Measurements from ENCODE around the gene DAPK1.

The DAPK1 gene

DNA sequence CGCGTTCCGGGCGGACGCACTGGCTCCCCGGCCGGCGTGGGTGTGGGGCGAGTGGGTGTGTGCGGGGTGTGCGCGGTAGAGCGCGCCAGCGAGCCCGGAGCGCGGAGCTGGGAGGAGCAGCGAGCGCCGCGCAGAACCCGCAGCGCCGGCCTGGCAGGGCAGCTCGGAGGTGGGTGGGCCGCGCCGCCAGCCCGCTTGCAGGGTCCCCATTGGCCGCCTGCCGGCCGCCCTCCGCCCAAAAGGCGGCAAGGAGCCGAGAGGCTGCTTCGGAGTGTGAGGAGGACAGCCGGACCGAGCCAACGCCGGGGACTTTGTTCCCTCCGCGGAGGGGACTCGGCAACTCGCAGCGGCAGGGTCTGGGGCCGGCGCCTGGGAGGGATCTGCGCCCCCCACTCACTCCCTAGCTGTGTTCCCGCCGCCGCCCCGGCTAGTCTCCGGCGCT, at the start of gene DAPK1:
TSS of gene DAPK1 (plus strand) at position 264 of the 442 bp plus-strand sequence. CDS start 1,211 bp downstream, outside the sequence.
- no peak for DNase-seq

DNA sequence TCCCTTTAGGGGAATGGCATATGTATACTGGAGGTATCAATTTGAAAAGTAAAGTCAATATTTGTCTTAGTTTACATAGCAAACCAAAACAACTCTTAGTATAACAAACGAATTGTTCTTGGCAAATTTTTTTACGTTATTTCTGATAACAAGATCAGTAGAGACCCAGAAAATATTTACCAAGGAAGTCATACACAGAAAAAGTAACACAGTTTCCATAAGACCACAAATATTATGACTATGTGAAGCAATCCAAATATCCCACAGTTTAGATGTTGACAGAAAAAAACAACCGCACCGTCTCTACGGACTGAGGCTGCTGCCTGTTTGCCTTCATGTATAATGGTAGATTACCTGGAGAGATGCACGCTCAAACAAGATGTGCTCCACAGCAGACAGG, 46.5 kb upstream of the DAPK1 start:
- no peak for DNase-seq

DNA sequence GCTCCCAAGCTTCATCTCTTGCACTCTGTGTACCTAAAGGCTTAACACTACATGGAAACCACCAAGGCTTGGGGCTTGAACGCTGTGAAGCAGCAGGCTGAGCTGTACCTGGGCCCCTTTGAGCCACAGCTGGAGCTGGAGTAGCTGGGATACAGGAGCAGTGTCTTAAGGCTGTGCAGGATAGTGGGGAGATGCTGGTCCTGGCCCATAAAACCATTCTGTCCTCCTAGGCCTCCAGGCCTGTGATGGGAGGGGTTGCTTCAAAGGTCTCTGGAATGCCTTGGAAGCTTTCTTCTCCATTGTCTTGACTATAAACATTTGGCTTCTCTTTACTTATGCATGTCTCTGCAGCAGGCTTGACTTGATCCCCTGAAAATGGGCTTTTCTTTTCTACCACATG, 42.3 kb upstream of the DAPK1 start:
- DNase-seq = no peak

DNA sequence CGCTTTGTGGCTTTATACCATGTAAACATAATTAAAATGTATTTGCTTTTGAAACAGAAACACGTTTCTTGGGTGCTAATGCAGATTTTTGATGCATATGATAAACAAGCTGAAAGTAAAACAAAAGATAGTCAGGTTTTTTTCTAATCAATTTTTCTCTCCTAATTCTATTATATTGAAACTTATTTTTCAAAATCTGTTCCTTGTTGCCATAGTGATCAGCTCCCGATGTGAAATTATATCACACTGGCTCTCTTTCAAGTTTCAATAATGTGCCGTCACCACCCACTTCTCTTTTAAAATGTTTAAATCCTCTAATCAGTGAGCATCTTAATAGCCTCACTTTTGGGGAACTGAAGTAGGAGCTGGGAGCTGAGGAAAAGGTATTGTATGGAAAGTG, 36.4 kb upstream of the DAPK1 start:
- no peak for DNase-seq

DNA sequence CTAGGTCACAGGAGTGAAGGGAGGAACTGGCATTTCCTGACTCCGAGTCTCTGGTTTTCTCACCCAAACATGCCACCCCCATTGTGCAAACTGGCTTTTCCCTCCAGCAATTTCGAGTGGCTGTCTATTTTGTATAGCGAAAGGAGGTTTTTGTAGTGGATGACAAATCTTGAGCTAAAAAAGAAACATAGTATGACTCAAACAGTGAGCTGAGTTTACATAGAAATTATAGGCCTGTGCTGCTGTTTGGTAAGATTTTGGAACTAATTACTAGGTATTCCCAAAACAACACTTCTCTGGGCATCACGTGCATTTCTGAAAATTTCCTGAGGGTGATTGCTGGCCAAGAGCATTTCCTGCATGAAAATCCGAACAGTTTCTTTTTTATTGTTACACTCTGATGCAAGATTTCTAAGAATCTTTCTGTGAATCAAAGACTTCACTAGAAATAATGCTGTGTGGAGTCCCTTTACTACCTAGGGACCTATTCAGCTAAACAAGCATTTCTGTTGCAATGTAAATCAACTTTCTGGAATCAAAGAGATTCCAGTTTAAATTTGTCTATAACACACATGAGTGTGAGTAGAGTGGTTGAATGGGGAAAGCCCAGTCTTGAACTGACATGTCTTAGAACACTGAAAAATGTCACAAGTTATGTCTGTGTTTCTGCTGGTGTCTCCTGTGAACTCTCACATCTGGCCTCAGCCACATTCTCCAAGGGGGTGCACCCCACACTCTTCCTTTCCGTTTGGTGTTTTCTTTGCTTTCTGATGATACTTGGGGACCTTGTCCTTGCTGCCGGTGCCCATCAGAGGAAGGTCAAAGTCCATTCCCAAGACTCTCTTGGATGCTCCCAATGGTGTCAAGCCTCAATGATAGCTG, 33.3 kb upstream of the DAPK1 start:
- DNase-seq = no peak

DNA sequence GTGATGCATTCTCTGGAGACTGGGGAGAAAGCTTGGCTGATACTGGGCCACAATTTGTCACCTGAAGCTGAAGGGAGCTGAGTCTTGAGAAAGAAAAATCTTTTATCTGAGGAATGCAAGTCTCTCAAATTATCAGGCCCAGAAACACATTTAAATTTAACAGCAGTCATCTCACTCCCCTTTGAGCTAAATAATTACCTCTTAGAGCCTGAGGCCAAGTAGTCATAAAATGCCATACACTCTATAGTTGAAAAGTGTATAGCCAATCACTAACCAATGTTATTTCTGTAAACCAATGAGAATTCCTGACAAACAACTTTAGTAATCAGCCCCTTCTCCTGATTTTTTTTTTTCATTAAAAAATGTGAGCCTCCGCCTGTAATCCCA, 32.7 kb upstream of the DAPK1 start:
- no peak for DNase-seq

DNA sequence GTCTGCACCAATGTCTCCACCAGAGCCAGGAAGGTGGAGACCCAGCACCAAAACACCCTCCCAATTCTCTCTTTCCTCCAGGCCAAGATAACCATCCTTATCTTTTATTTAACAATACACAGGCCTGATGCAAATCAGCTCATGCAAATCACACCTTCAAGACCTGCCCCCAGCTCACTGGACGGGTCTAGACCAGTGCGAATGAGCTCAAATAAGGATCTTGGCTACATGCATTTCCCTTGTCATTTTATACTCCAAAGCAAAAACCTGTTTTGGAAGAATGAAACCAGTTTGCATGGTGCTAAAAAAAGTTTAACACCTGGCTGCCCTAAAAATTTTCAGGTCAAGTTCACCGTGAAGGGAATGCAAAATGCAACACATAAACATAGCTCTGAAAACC, 31.9 kb upstream of the DAPK1 start:
- no peak for DNase-seq

DNA sequence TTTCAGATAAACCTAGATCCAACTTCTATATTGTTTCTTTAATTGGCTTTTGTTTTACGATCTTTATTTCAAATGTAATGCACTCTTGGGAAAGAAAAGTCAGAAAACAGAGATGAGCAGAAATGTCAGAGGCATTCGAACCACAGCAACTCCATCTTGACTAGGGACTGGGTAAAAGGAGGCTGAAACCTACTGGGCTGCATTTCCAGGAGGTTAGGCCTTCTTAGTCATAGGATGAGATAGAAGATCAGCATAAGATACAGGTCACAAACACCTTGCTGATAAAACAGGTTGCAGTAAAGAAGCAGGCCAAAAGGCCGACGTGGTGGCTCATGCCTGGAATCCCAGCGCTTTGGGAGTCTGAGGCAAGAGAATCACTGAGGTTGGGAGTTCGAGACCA, 30.5 kb upstream of the DAPK1 start:
- DNase-seq = no peak

DNA sequence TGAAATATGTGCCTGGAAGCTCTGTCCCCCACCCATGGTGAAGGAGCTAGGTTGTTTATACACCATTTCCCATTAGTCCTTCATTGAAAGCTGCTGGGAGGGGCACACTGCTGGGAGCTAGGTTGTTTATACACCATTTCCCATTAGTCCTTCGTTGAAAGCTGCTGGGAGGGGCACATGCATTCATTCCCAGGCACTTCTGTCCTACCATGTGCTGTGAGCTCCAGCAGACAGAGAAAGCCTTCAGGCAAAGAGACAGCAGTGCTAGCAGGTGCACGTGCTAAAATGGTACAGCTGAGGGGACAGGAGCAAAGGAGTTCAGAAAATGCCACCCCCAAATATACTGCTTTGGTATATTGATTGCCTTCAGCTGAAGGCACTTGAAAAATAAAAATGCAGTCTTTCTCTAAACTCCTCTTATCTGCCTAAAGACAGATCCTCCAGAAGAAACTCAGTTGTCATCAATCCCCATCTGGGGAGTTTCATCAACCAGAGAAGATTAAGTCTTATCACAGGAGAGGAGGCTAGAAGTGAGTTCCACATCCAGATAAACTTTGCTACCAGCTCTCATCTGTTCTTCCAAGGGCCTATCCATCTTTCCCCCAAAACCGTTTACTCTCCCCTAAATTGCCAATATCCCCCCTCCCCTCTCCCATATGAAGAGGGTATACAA, 27.7 kb upstream of the DAPK1 start:
- DNase-seq = no peak

DNA sequence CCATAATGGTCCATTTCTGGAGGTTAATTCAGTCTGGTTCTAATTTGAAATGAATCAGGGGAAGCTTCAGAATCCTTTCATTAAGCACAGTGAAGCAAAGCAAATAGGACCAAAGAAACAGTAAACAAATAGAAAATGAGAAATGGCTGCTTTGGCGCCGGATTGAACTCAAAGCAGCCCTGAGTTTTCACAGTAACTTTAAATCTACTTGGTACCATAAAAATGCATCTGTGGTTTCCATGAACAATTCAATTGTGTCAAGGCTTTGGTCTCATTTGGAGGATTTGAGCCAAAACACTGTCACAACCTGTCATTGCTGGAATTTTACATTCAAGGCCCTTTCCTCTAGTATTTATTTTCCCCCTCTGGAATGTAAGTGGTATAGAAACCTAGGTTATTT, 25.9 kb upstream of the DAPK1 start:
- no peak for DNase-seq

DNA sequence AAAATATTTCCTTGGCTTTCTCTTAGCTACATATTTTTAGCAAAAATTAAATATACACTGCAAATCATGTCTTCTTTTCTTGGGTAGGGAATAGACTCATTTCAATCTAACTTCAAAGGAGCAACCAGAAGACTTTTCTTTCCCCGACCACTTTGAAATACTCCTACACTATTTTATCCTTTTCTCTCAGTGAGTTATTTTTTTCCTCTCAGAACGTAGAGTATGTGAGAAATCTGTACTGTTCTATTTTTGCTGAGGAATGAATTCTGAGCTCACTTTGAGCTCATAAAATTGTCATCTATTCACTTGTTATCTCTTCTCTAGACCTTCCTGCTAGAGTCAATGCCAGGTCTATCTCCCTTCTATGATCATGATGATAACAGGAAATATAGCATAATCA, 22.2 kb upstream of the DAPK1 start:
- DNase-seq = no peak

DNA sequence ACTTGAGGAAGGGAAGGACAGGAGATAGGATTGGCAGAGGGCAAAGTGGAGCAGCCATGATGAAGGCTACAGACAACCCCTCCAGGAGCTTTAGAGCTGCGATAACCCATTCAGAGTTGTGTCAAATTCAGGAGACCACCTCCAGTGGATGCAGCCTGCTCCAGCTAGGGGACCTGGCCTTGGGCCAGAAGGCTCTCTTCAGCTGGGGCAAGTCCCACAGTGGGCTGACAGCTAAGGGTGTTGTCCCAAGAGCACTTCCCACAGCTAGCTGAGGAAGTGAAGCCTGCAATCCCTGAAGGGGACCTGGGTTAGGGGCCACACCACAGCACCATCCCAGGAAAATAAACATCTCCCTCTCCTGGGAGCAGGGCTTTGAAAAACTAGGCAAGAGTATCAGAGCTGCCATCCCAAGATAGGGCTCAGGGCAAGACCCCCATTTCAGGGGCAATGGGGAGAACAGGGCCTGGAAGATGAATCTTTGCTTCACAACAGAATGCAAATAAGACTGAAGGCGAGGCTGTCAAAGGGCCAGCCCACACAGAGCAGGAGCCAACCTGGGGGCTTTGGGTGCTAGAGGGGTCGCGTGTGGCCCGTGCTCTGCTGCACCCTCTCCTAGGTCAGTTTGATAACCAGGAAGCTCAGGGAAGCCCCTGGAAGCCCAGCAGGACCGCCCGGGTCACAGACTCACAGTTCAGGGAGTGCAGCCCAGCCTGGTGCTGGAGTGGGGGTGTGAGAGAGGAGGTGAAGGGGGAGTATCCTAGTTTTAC, 19.3 kb upstream of the DAPK1 start:
- DNase-seq = no peak

DNA sequence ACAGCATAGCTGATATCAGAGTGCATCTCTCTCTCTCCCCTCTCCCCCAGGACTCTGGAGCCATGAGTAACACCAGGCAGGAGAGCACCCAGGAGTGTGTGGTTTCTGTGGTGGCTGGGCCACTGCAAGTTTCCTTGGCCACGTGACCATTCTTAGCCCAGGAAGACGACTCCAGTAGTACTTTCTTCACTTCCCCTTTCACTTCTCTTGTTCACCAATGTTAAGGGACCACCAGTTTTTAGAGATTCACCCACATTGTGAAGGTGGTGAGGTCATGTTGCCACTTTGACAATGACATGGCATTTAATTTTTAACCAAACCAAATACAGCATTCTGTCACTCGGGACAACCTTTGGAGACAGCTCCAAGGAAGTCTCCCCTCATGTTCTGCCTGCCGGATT, 17.9 kb upstream of the DAPK1 start:
- no peak for DNase-seq

DNA sequence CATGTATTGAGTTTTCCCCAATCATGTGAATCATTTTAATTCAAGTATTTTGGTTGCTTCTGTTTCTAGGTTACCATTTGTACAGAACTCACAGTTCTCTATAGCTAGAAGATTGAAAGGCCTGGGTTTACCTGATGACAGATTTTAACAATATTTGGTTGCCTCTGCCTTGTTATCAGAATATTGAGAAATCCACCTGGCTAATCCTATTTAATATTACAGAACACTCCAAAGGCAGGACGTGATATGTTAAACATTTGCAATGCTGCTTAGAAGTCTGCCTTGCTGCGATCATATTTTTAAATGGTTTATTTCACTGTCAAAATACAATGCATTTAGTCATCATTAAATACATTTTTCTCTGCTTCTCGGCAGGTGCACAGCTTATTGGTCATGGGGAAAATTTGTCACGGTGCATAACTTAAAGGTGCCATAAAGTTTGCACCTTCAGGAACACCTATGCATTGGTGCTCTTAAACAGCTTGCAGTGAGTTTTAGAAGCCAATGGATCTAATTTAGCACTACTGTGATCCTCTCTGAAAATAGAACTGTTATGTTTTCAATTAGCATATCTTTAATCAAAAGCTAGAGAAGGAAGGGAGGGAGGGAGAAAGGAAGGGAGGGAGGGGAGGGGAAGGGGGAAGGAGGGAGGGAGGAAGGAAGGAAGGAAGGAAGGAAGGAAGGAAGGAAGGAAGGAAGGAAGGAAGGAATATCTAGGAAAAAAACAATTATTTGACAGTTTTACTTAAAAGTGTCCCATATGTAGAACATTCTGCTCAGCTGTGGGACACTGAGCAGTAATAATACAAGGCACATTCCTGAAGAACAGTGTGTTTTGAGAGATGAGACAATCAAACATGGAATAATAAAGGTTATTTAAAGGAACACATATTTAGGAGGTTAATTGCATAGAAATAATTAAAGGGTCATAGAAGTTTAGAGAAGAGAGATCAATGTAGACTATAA, 15.5 kb upstream of the DAPK1 start:
- DNase-seq = no peak

DNA sequence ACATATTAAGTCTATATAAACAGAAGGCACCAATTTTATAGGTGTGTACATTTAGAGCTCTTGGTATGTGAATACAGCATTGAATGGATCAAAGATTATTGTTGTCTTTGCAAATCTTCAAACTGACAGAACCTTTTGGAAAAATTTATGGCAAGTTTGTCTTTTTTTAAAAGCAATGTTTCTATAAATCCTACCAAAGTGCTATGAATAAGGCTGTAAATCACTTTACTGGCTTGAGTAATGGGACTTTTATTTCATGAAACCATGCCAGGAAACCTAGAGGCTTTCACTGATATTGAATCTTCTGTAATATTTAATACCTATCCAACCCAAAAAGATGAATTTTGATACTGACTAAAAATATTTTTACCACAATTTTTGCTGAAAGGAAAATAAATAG, 7.4 kb upstream of the DAPK1 start:
- DNase-seq = no peak

DNA sequence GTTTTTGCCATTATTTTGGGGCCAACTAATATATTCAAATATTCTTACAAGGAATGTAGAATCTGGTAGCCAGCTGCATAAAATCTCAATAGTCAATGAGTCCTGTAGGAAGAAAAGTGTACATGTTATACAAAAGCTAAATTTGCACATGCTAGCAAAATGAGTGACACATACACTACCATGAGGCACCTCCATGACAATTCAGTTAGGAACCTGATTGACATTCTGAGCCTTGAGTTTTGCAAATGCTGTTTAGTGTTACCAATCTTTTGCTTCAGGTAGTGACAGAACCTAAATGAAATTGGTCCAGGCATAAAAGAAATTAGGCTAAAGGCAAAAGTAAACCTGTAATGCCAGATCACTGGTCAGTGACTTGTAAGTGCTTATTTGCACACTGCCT, 6.8 kb upstream of the DAPK1 start:
- DNase-seq = no peak

DNA sequence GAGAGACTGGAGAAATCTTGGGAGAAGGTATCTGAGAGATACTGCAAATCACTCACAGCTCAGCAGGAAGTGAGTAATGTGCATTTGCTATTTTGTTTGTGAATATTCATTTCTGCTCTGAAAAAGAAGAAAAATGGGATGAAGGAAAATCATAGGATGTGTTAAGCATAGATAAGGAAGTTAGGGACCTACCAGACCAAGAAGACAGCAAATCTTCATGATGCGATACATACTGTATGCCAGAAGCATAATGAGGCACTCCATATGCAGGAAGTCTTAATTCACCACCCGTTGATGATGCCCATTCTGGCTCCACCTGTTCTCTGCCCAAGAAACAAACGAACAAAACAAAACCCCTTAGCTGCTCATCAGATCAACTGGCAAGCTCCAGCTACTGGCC, 6.1 kb upstream of the DAPK1 start:
- DNase-seq = no peak

DNA sequence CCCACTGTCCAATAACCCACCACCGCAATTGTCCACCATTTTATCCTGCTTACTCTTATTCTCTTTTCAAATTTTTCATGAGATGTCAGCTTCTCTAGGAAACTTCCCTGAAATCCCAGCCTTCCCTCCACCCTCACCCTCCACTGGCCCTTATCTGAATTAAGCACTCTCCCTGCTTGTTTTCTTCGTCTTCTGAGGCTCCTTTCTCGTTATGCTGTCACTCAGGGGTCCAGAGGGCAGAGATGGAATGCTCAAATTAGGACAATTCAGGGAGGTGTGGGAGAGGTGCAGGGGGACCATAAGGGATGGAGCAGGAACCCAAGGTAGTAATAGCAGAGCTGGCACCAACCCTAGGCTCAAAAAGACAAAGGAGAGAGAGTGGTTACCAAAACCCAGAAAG, 5.0 kb upstream of the DAPK1 start:
- DNase-seq = no peak

DNA sequence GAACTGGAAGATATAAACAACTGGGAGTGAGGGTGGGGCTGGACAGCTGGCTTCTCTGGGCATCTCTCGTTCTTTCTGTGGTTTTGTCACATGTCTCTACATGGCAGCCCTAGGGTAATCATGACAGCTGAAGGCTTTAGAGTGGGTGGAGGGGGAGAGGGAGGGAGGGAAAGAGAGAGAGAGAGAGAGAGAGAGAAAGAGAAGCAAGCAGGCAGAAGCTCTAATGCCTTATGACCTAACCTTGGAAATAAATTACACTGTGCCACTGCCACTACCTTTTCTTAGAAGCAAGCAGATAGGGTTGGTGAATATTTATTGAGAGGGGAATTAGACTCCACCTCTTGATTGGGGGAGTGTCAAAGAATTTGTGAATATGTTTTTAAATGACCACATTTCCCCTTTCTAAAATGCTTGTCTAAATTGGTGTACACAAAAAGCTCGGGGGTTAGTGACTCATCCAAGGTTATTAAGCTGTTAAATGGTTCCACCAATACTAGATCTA, 2.6 kb upstream of the DAPK1 start:
- no peak for DNase-seq

DNA sequence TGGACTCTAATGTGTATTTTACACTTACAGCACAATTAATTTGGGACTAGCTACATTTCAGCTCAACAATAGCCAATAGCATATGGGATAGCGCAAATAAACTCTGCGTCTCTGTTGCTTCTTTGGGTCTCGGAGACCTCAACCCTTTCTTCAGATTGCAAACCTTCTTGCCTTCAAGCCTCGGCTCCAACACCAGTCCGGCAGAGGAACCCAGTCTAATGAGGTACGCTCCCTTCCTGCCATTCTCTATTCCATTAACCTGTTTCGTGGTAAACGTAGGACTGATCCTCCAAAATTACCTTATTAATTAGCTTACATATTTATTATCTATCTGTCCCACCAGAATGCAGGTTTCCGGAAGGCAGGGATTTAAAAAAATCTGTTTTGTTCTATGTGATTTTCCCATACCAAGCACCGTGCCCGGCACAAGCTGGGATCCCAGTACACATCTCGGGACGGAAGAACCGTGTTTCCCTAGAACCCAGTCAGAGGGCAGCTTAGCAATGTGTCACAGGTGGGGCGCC, 525 bp upstream of the DAPK1 start:
- DNase-seq = no peak

DNA sequence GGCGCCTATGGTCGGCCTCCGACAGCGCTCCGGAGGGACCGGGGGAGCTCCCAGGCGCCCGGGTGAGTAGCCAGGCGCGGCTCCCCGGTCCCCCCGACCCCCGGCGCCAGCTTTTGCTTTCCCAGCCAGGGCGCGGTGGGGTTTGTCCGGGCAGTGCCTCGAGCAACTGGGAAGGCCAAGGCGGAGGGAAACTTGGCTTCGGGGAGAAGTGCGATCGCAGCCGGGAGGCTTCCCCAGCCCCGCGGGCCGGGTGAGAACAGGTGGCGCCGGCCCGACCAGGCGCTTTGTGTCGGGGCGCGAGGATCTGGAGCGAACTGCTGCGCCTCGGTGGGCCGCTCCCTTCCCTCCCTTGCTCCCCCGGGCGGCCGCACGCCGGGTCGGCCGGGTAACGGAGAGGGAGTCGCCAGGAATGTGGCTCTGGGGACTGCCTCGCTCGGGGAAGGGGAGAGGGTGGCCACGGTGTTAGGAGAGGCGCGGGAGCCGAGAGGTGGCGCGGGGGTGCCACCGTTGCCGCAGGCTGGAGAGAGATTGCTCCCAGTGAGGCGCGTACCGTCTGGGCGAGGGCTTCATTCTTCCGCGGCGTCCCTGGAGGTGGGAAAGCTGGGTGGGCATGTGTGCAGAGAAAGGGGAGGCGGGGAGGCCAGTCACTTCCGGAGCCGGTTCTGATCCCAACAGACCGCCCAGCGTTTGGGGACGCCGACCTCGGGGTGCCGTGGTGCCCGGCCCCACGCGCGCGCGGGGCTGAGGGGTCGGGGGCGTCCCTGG, 561 bp downstream of the DAPK1 start:
- DNase-seq = no peak

Measured in activated CD4-positive, alpha-beta T cell treated with anti-CD3 and anti-CD28 coated beads, Interleukin-2, amount 50 U/mL, for 1 hour (primary cell).